ENCODE data around the gene C16orf86.

DNA sequence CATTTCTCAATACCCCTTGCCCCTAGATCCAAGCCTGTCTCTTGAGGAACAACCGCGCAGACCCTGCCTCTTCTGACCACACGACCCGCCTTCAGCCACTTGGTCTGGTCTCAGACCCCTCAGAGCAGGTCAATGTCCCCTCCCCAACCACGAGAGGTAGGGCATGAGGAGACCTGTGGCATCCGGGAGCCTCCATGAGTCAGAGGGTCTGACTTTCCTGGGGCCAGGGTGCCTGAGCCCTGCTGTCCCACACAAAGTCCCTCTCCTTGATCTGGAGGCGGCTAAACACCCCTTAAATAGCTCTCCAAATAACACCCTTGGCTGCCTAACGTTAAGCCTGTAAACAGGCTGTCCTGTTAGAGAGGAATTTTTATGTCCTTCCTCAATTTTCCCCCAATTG is 16.6 kb upstream of the C16orf86 start:
- TF ChIP-seq ZFP30 (CRISPR knock-in tag; IDR thresholded peaks at IDR 0.05) (no peak), ARNTL (CRISPR knock-in tag; IDR thresholded peaks at IDR 0.05; ENCODE audit: borderline replicate concordance, low read depth) (no peak)

Measured in SK-N-SH treated with all-trans-retinoic acid at 6 μM for 48 hours (cell line).